IMR-90 (cell line): ENCODE data around the gene TCEA2. TPM values are rescaled to one million over a fixed set of nuclear protein-coding genes. Genes with fewer than 3 reads are reported as not detected.

Source experiments
- ATAC-seq: fragments of 200-7000 bp; cut with Tn5 transposase; 2 replicates; pipeline ENCODE4 v1.9.1; 2020; ENCODE audit warnings: low read depth, mild to moderate bottlenecking, moderate library complexity
- BruUV-seq: library from RNA; stranded (reverse); fragments of 400-500 nt; replicated peaks from 2 replicates; lab custom pipeline; 2021; lab: Mats Ljungman, UMichigan
- CTCF ChIA-PET: fragments of 300-600 bp; formaldehyde crosslinking; extraction: SDS; loops from one replicate; lab custom pipeline; 2021; ENCODE audit warnings: antibody characterized with exemption; lab: Yijun Ruan, JAX
- POLR2A ChIA-PET: fragments of 300-600 bp; sonication (Branson Sonifier 250); formaldehyde crosslinking; loops from one replicate; lab custom pipeline; 2022; ENCODE audit warnings: antibody characterized with exemption; ENCODE audit not compliant: unreplicated experiment; lab: Charles Lee
- DNase-seq: peaks from one replicate; pipeline ENCODE4 v3.0.0; 2013
- H2AFZ ChIP-seq: replicated peaks from 2 replicates; pipeline ENCODE3; 2013; ENCODE audit warnings: low read length, mild to moderate bottlenecking; ENCODE audit not compliant: poor library complexity
- H2AK5ac ChIP-seq: 2 replicates; pipeline ENCODE4 v1.6.1; 2013; ENCODE audit warnings: low read depth, low read length, inconsistent platforms
- H2AK9ac ChIP-seq: replicated peaks from 2 replicates; pipeline ENCODE3; 2013; ENCODE audit warnings: mild to moderate bottlenecking, low read depth, low read length, moderate library complexity; ENCODE audit not compliant: poor library complexity
- H2BK120ac ChIP-seq: 2 replicates; pipeline ENCODE4 v1.6.1; 2013; ENCODE audit warnings: low read depth, low read length, inconsistent platforms
- H2BK15ac ChIP-seq: 3 replicates; pipeline ENCODE4 v1.6.1; 2013; ENCODE audit warnings: low read depth, low read length, inconsistent platforms
- H2BK20ac ChIP-seq: 2 replicates; pipeline ENCODE4 v1.6.1; 2013; ENCODE audit warnings: low read depth, mild to moderate bottlenecking, inconsistent platforms, low read length, moderate library complexity
- H2BK5ac ChIP-seq: 2 replicates; pipeline ENCODE4 v1.6.1; 2013; ENCODE audit warnings: mild to moderate bottlenecking, low read depth, low read length, inconsistent platforms; ENCODE audit not compliant: poor library complexity, severe bottlenecking
- H3K14ac ChIP-seq: replicated peaks from 2 replicates; pipeline ENCODE4 v1.6.1; 2013; ENCODE audit warnings: low read depth, low read length, inconsistent platforms
- H3K18ac ChIP-seq: 2 replicates; pipeline ENCODE4 v1.6.1; 2013; ENCODE audit warnings: low read depth, low read length, control low read depth
- H3K23ac ChIP-seq: 2 replicates; pipeline ENCODE4 v1.6.1; 2013; ENCODE audit warnings: low read depth, low read length, inconsistent platforms
- H3K27ac ChIP-seq: 2 replicates; pipeline ENCODE4 v1.5.1; 2013; ENCODE audit warnings: mild to moderate bottlenecking, control low read depth, low read length; ENCODE audit not compliant: insufficient read depth
- H3K27me3 ChIP-seq: 2 replicates; pipeline ENCODE4 v1.6.1; 2013; ENCODE audit warnings: low read length; ENCODE audit not compliant: control insufficient read depth, insufficient read depth
- H3K36me3 ChIP-seq: 2 replicates; pipeline ENCODE4 v1.6.1; 2013; ENCODE audit warnings: low read length, mixed read lengths; ENCODE audit not compliant: control insufficient read depth, insufficient read depth
- H3K4ac ChIP-seq: 2 replicates; pipeline ENCODE4 v1.6.1; 2013; ENCODE audit warnings: low read depth, low read length, inconsistent platforms
- H3K4me1 ChIP-seq: 2 replicates; pipeline ENCODE4 v1.6.1; 2013; ENCODE audit warnings: low read length, mixed read lengths; ENCODE audit not compliant: control insufficient read depth, insufficient read depth
- H3K4me2 ChIP-seq: 2 replicates; pipeline ENCODE4 v1.6.1; 2013; ENCODE audit warnings: low read depth, mild to moderate bottlenecking, control low read depth, low read length, moderate library complexity
- H3K4me3 ChIP-seq: 2 replicates; pipeline ENCODE4 v1.5.1; 2013; ENCODE audit warnings: low read depth, mild to moderate bottlenecking, control low read depth, low read length, moderate library complexity; ENCODE audit not compliant: insufficient read depth
- H3K56ac ChIP-seq: 2 replicates; pipeline ENCODE4 v1.6.1; 2013; ENCODE audit warnings: low read length, inconsistent platforms; ENCODE audit not compliant: insufficient read depth; ENCODE audit errors: extremely low read depth
- H3K79me1 ChIP-seq, 2 experiments: 2 replicates each; pipeline ENCODE4 v1.6.1; 2013; ENCODE audit warnings: low read length in 2 of 2, inconsistent platforms in 1 of 2, low read depth in 1 of 2
- H3K9ac ChIP-seq: 2 replicates; pipeline ENCODE4 v1.6.1; 2013; ENCODE audit warnings: low read depth, low read length, control low read depth
- H3K9me1 ChIP-seq: 2 replicates; pipeline ENCODE4 v1.6.1; 2013; ENCODE audit warnings: low read length, inconsistent platforms; ENCODE audit not compliant: insufficient read depth
- H3K9me3 ChIP-seq: 2 replicates; pipeline ENCODE4 v1.6.1; 2013; ENCODE audit warnings: low read length; ENCODE audit not compliant: control insufficient read depth, insufficient read depth
- H4K20me1 ChIP-seq: 2 replicates; pipeline ENCODE4 v1.6.1; 2013; ENCODE audit warnings: low read length, inconsistent platforms; ENCODE audit not compliant: insufficient read depth
- H4K5ac ChIP-seq: 2 replicates; pipeline ENCODE4 v1.6.1; 2013; ENCODE audit warnings: mild to moderate bottlenecking, low read depth, low read length, control low read depth
- H4K8ac ChIP-seq, 2 experiments: 2 replicates each; pipeline ENCODE4 v1.6.1; 2013; ENCODE audit warnings: low read depth in 2 of 2, low read length in 2 of 2, control low read depth in 1 of 2, inconsistent platforms in 1 of 2
- H4K91ac ChIP-seq: 2 replicates; pipeline ENCODE4 v1.6.1; 2013; ENCODE audit warnings: low read depth, low read length, inconsistent platforms; ENCODE audit not compliant: insufficient read depth
- CEBPB ChIP-seq: IDR thresholded peaks from 2 replicates; pipeline ENCODE4 v1.6.1; 2012; ENCODE audit warnings: low read depth, low read length, improper control_type of control experiment
- CHD1 ChIP-seq: IDR thresholded peaks from 2 replicates; pipeline ENCODE4 v1.6.1; 2012; ENCODE audit warnings: low read depth, low read length, improper control_type of control experiment
- CTCF ChIP-seq: conservative IDR thresholded peaks from 2 replicates; pipeline ENCODE4 v1.5.1; 2012; ENCODE audit warnings: mild to moderate bottlenecking, low read depth, low read length, improper control_type of control experiment
- ELK1 ChIP-seq: fragments of 150-350 bp; IDR thresholded peaks from 2 replicates; pipeline ENCODE4 v1.6.1; 2016; ENCODE audit warnings: low read depth, mild to moderate bottlenecking, low read length, moderate library complexity, borderline replicate concordance
- FOS ChIP-seq: fragments of 150-350 bp; IDR thresholded peaks from 2 replicates; pipeline ENCODE4 v1.6.1; 2016; ENCODE audit warnings: low read depth, low read length
- MAFK ChIP-seq: IDR thresholded peaks from 2 replicates; pipeline ENCODE4 v1.6.1; 2012; ENCODE audit warnings: low read depth, low read length, improper control_type of control experiment
- MAZ ChIP-seq: IDR thresholded peaks from 2 replicates; pipeline ENCODE4 v1.6.1; 2012; ENCODE audit warnings: low read depth, mild to moderate bottlenecking, low read length, improper control_type of control experiment, moderate library complexity, borderline replicate concordance
- MXI1 ChIP-seq: IDR thresholded peaks from 2 replicates; pipeline ENCODE4 v1.6.1; 2012; ENCODE audit warnings: low read depth, mild to moderate bottlenecking, low read length, moderate library complexity, borderline replicate concordance
- NFE2L2 ChIP-seq: fragments of 150-350 bp; IDR thresholded peaks from 2 replicates; pipeline ENCODE4 v1.6.1; 2016; ENCODE audit warnings: low read depth, mild to moderate bottlenecking, low read length
- POLR2A ChIP-seq: IDR thresholded peaks from 2 replicates; pipeline ENCODE4 v1.6.1; 2012; ENCODE audit warnings: mild to moderate bottlenecking, low read depth, low read length
- RAD21 ChIP-seq: IDR thresholded peaks from 2 replicates; pipeline ENCODE4 v1.6.1; 2012; ENCODE audit warnings: low read length, improper control_type of control experiment
- RCOR1 ChIP-seq: IDR thresholded peaks from 2 replicates; pipeline ENCODE4 v1.6.1; 2012; ENCODE audit warnings: mild to moderate bottlenecking, low read length, improper control_type of control experiment; ENCODE audit not compliant: insufficient replicate concordance
- RFX5 ChIP-seq: IDR thresholded peaks from 2 replicates; pipeline ENCODE4 v1.8.0; 2012; ENCODE audit warnings: low read depth, mild to moderate bottlenecking, low read length, moderate library complexity
- SMC3 ChIP-seq: fragments of 150-350 bp; IDR thresholded peaks from 2 replicates; pipeline ENCODE4 v1.6.1; 2016; ENCODE audit warnings: low read depth, mild to moderate bottlenecking, antibody characterized with exemption, low read length, moderate library complexity
- USF2 ChIP-seq: fragments of 150-350 bp; IDR thresholded peaks from 2 replicates; pipeline ENCODE4 v1.6.1; 2017; ENCODE audit warnings: mild to moderate bottlenecking, antibody characterized with exemption, low read length, low read depth
- WGBS, 2 experiments: methylation state at CpG; one replicate each; pipeline versions ENCODE4 v1.1.5 to v1.1.7; 2013; ENCODE audit warnings: missing lambda C conversion rate in 2 of 2; ENCODE audit not compliant: insufficient read length in 1 of 2; ENCODE audit errors: extremely low coverage in 2 of 2; 5-methylcytosine and 5-hydroxymethylcytosine counted together
- dilution Hi-C: fragments of 300-500 bp; cut with HindIII; formaldehyde crosslinking; loops from one replicate; pipeline ENCODE4 v1.14.3; 2018; ENCODE audit warnings: low sequenced_read_pairs; ENCODE audit not compliant: unreplicated experiment
- in situ Hi-C: fragments of 300-500 bp; cut with MboI; formaldehyde crosslinking; loops from 3 replicates; pipeline ENCODE4 v1.14.3; 2019; ENCODE audit warnings: low sequenced_read_pairs, inconsistent platforms, mixed read lengths
- intact Hi-C: fragments of 100-400 bp; cut with micrococcal nuclease; formaldehyde crosslinking; loops from 2 replicates; pipeline ENCODE4 v1.10.0; 2022
- polyA plus RNA-seq, 3 experiments: library from polyadenylated mRNA; depleted of rRNA; stranded (reverse); fragments of >200 nt; gene quantifications; 2 replicates each; pipeline ENCODE4 v1.2.3, GENCODE V29; 2012; ENCODE audit warnings: low replicate concordance in 1 of 3
- total RNA-seq: library from RNA; depleted of rRNA; stranded (reverse); fragments of >200 nt; gene quantifications from 2 replicates; pipeline ENCODE4 v1.2.3, GENCODE V29; 2012

TCEA2 gene
- total and polyA plus RNA-seq, 2 of the 4 experiments (the other 2 are of a cell fraction), result 9.3 to 30.0 TPM

- dilution Hi-C loops (no loop called here), in situ Hi-C loops (no loop called here), intact Hi-C loops (loop anchor here (1.0 kb wide), 4 partner anchors 37 to 582 kb away; no protein-coding TSS in a partner anchor)
- no peak overlapping the region for H4K91ac ChIP-seq
- H4K8ac ChIP-seq, result peak overlapping the region in 1 of 2 experiments; percentile 30; a peak in 1 of 4 replicates
- no peak overlapping the region for H3K9ac ChIP-seq
- no peak overlapping the region for H2AK5ac ChIP-seq
- no peaks in the 10 kb centered on the region for H3K4me1 ChIP-seq
- H3K4ac ChIP-seq, result no peak overlapping the region
- BruUV-seq, result no TSS peak
- no peak overlapping the region for H3K27ac ChIP-seq
- H4K20me1 ChIP-seq, result no peaks in the 10 kb centered on the region
- no peak overlapping the region for H2BK20ac ChIP-seq
- no peak overlapping the region for H4K5ac ChIP-seq
- no peak overlapping the region for H2BK120ac ChIP-seq
- H3K23ac ChIP-seq, result no peak overlapping the region
- WGBS, 2 experiments, result 80% methylated on average over 3 of the region's 14 CpGs; no CpG with 5 or more reads in 1 of the 2 experiments
- no peaks in the 10 kb centered on the region for H3K9me1 ChIP-seq
- ATAC-seq (no peak; the same call in 1 of the 2 replicates), DNase-seq (no peak)
- CTCF ChIA-PET, result interaction anchor here (0.6 to 2.0 kb wide), 5 partner anchors 36 to 140 kb away, joined by 3 to 8 read pairs (median 3); no protein-coding TSS in a partner anchor
- no peak overlapping the region for H3K4me2 ChIP-seq
- H3K14ac ChIP-seq, result no peak overlapping the region
- H3K4me3 ChIP-seq, result no peak overlapping the region
- no peaks in the 10 kb centered on the region for H3K9me3 ChIP-seq
- POLR2A ChIA-PET, result no interaction called here
- H2AK9ac ChIP-seq, result peak overlapping the region; percentile 74
- H3K56ac ChIP-seq, result no peak overlapping the region
- H3K18ac ChIP-seq, result no peak overlapping the region
- peak overlapping the region; percentile 94 for H2AFZ ChIP-seq
- no peak overlapping the region for H2BK15ac ChIP-seq
- no peaks in the 10 kb centered on the region for H3K79me1 ChIP-seq
- H3K27me3 ChIP-seq, result peaks cover 30% of the 10 kb centered on the region
- no peaks in the 10 kb centered on the region for H3K36me3 ChIP-seq
- no peak overlapping the region for H2BK5ac ChIP-seq
- no peak for TF ChIP-seq FOS
- TF ChIP-seq USF2, result no peak
- no peak for TF ChIP-seq CEBPB
- no peak for TF ChIP-seq MXI1
- TF ChIP-seq ELK1, result no peak
- TF ChIP-seq POLR2A, result no peak
- no peak for TF ChIP-seq RAD21
- no peak for TF ChIP-seq MAZ
- no peak for TF ChIP-seq MAFK
- TF ChIP-seq CTCF, result no peak
- TF ChIP-seq RCOR1, result no peak
- TF ChIP-seq NFE2L2, result no peak
- TF ChIP-seq RFX5, result no peak
- TF ChIP-seq SMC3, result no peak
- no peak for TF ChIP-seq CHD1
These were observed 56.8 kb downstream of the TCEA2 start for GRCh38 chr20:64119681-64120341.
